IMR-90 (cell line): ENCODE results near the gene BNIP3. TPM values are rescaled to one million over a fixed set of nuclear protein-coding genes. Genes with fewer than 3 reads are reported as not detected.

ENCODE experiments used
- ATAC-seq: fragments of 200-7000 bp; cut with Tn5 transposase; 2 replicates; pipeline ENCODE4 v1.9.1; 2020; ENCODE audit warnings: low read depth, mild to moderate bottlenecking, moderate library complexity
- Bru-seq: library from RNA; stranded (reverse); fragments of 400-500 nt; gene quantifications from one replicate; lab custom pipeline; 2021; lab: Mats Ljungman, UMichigan
- BruChase-seq, 2 experiments: library from RNA; stranded (reverse); fragments of 400-500 nt; gene quantifications; one replicate each; lab custom pipeline; 2021; lab: Mats Ljungman, UMichigan
- BruUV-seq: library from RNA; stranded (reverse); fragments of 400-500 nt; replicated peaks from 2 replicates; lab custom pipeline; 2021; lab: Mats Ljungman, UMichigan
- CTCF ChIA-PET: fragments of 300-600 bp; formaldehyde crosslinking; extraction: SDS; loops from one replicate; lab custom pipeline; 2021; ENCODE audit warnings: antibody characterized with exemption; lab: Yijun Ruan, JAX
- POLR2A ChIA-PET: fragments of 300-600 bp; sonication (Branson Sonifier 250); formaldehyde crosslinking; loops from one replicate; lab custom pipeline; 2022; ENCODE audit warnings: antibody characterized with exemption; ENCODE audit not compliant: unreplicated experiment; lab: Charles Lee
- DNase-seq: peaks from one replicate; pipeline ENCODE4 v3.0.0; 2013
- H2AFZ ChIP-seq: replicated peaks from 2 replicates; pipeline ENCODE3; 2013; ENCODE audit warnings: low read length, mild to moderate bottlenecking; ENCODE audit not compliant: poor library complexity
- H2AK5ac ChIP-seq: 2 replicates; pipeline ENCODE4 v1.6.1; 2013; ENCODE audit warnings: low read depth, low read length, inconsistent platforms
- H2AK9ac ChIP-seq: replicated peaks from 2 replicates; pipeline ENCODE3; 2013; ENCODE audit warnings: mild to moderate bottlenecking, low read depth, low read length, moderate library complexity; ENCODE audit not compliant: poor library complexity
- H2BK120ac ChIP-seq: 2 replicates; pipeline ENCODE4 v1.6.1; 2013; ENCODE audit warnings: low read depth, low read length, inconsistent platforms
- H2BK15ac ChIP-seq: 3 replicates; pipeline ENCODE4 v1.6.1; 2013; ENCODE audit warnings: low read depth, low read length, inconsistent platforms
- H2BK20ac ChIP-seq: 2 replicates; pipeline ENCODE4 v1.6.1; 2013; ENCODE audit warnings: low read depth, mild to moderate bottlenecking, inconsistent platforms, low read length, moderate library complexity
- H2BK5ac ChIP-seq: 2 replicates; pipeline ENCODE4 v1.6.1; 2013; ENCODE audit warnings: mild to moderate bottlenecking, low read depth, low read length, inconsistent platforms; ENCODE audit not compliant: poor library complexity, severe bottlenecking
- H3K14ac ChIP-seq: replicated peaks from 2 replicates; pipeline ENCODE4 v1.6.1; 2013; ENCODE audit warnings: low read depth, low read length, inconsistent platforms
- H3K18ac ChIP-seq: 2 replicates; pipeline ENCODE4 v1.6.1; 2013; ENCODE audit warnings: low read depth, low read length, control low read depth
- H3K23ac ChIP-seq: 2 replicates; pipeline ENCODE4 v1.6.1; 2013; ENCODE audit warnings: low read depth, low read length, inconsistent platforms
- H3K27ac ChIP-seq: 2 replicates; pipeline ENCODE4 v1.5.1; 2013; ENCODE audit warnings: mild to moderate bottlenecking, control low read depth, low read length; ENCODE audit not compliant: insufficient read depth
- H3K27me3 ChIP-seq: 2 replicates; pipeline ENCODE4 v1.6.1; 2013; ENCODE audit warnings: low read length; ENCODE audit not compliant: control insufficient read depth, insufficient read depth
- H3K36me3 ChIP-seq: 2 replicates; pipeline ENCODE4 v1.6.1; 2013; ENCODE audit warnings: low read length, mixed read lengths; ENCODE audit not compliant: control insufficient read depth, insufficient read depth
- H3K4ac ChIP-seq: 2 replicates; pipeline ENCODE4 v1.6.1; 2013; ENCODE audit warnings: low read depth, low read length, inconsistent platforms
- H3K4me1 ChIP-seq: 2 replicates; pipeline ENCODE4 v1.6.1; 2013; ENCODE audit warnings: low read length, mixed read lengths; ENCODE audit not compliant: control insufficient read depth, insufficient read depth
- H3K4me2 ChIP-seq: 2 replicates; pipeline ENCODE4 v1.6.1; 2013; ENCODE audit warnings: low read depth, mild to moderate bottlenecking, control low read depth, low read length, moderate library complexity
- H3K4me3 ChIP-seq: 2 replicates; pipeline ENCODE4 v1.5.1; 2013; ENCODE audit warnings: low read depth, mild to moderate bottlenecking, control low read depth, low read length, moderate library complexity; ENCODE audit not compliant: insufficient read depth
- H3K56ac ChIP-seq: 2 replicates; pipeline ENCODE4 v1.6.1; 2013; ENCODE audit warnings: low read length, inconsistent platforms; ENCODE audit not compliant: insufficient read depth; ENCODE audit errors: extremely low read depth
- H3K79me1 ChIP-seq, 2 experiments: 2 replicates each; pipeline ENCODE4 v1.6.1; 2013; ENCODE audit warnings: low read length in 2 of 2, inconsistent platforms in 1 of 2, low read depth in 1 of 2
- H3K9ac ChIP-seq: 2 replicates; pipeline ENCODE4 v1.6.1; 2013; ENCODE audit warnings: low read depth, low read length, control low read depth
- H3K9me1 ChIP-seq: 2 replicates; pipeline ENCODE4 v1.6.1; 2013; ENCODE audit warnings: low read length, inconsistent platforms; ENCODE audit not compliant: insufficient read depth
- H3K9me3 ChIP-seq: 2 replicates; pipeline ENCODE4 v1.6.1; 2013; ENCODE audit warnings: low read length; ENCODE audit not compliant: control insufficient read depth, insufficient read depth
- H4K20me1 ChIP-seq: 2 replicates; pipeline ENCODE4 v1.6.1; 2013; ENCODE audit warnings: low read length, inconsistent platforms; ENCODE audit not compliant: insufficient read depth
- H4K5ac ChIP-seq: 2 replicates; pipeline ENCODE4 v1.6.1; 2013; ENCODE audit warnings: mild to moderate bottlenecking, low read depth, low read length, control low read depth
- H4K8ac ChIP-seq, 2 experiments: 2 replicates each; pipeline ENCODE4 v1.6.1; 2013; ENCODE audit warnings: low read depth in 2 of 2, low read length in 2 of 2, control low read depth in 1 of 2, inconsistent platforms in 1 of 2
- H4K91ac ChIP-seq: 2 replicates; pipeline ENCODE4 v1.6.1; 2013; ENCODE audit warnings: low read depth, low read length, inconsistent platforms; ENCODE audit not compliant: insufficient read depth
- CEBPB ChIP-seq: IDR thresholded peaks from 2 replicates; pipeline ENCODE4 v1.6.1; 2012; ENCODE audit warnings: low read depth, low read length, improper control_type of control experiment
- CHD1 ChIP-seq: IDR thresholded peaks from 2 replicates; pipeline ENCODE4 v1.6.1; 2012; ENCODE audit warnings: low read depth, low read length, improper control_type of control experiment
- MAFK ChIP-seq: IDR thresholded peaks from 2 replicates; pipeline ENCODE4 v1.6.1; 2012; ENCODE audit warnings: low read depth, low read length, improper control_type of control experiment
- POLR2A ChIP-seq: IDR thresholded peaks from 2 replicates; pipeline ENCODE4 v1.6.1; 2012; ENCODE audit warnings: mild to moderate bottlenecking, low read depth, low read length
- RAD21 ChIP-seq: IDR thresholded peaks from 2 replicates; pipeline ENCODE4 v1.6.1; 2012; ENCODE audit warnings: low read length, improper control_type of control experiment
- RCOR1 ChIP-seq: IDR thresholded peaks from 2 replicates; pipeline ENCODE4 v1.6.1; 2012; ENCODE audit warnings: mild to moderate bottlenecking, low read length, improper control_type of control experiment; ENCODE audit not compliant: insufficient replicate concordance
- RFX5 ChIP-seq: IDR thresholded peaks from 2 replicates; pipeline ENCODE4 v1.8.0; 2012; ENCODE audit warnings: low read depth, mild to moderate bottlenecking, low read length, moderate library complexity
- WGBS, 2 experiments: methylation state at CpG; one replicate each; pipeline versions ENCODE4 v1.1.5 to v1.1.7; 2013; ENCODE audit warnings: missing lambda C conversion rate in 2 of 2; ENCODE audit not compliant: insufficient read length in 1 of 2; ENCODE audit errors: extremely low coverage in 2 of 2; 5-methylcytosine and 5-hydroxymethylcytosine counted together
- dilution Hi-C: fragments of 300-500 bp; cut with HindIII; formaldehyde crosslinking; loops from one replicate; pipeline ENCODE4 v1.14.3; 2018; ENCODE audit warnings: low sequenced_read_pairs; ENCODE audit not compliant: unreplicated experiment
- in situ Hi-C: fragments of 300-500 bp; cut with MboI; formaldehyde crosslinking; loops from 3 replicates; pipeline ENCODE4 v1.14.3; 2019; ENCODE audit warnings: low sequenced_read_pairs, inconsistent platforms, mixed read lengths
- intact Hi-C: fragments of 100-400 bp; cut with micrococcal nuclease; formaldehyde crosslinking; loops from 2 replicates; pipeline ENCODE4 v1.10.0; 2022
- long read RNA-seq: library from polyadenylated mRNA; unstranded; transcript quantifications from one replicate; pipeline ENCODE4 v2.0.0, GENCODE V29; 2021; ENCODE audit not compliant: unreplicated experiment
- polyA plus RNA-seq, 3 experiments: library from polyadenylated mRNA; depleted of rRNA; stranded (reverse); fragments of >200 nt; gene quantifications; 2 replicates each; pipeline ENCODE4 v1.2.3, GENCODE V29; 2012; ENCODE audit warnings: low replicate concordance in 1 of 3
- total RNA-seq: library from RNA; depleted of rRNA; stranded (reverse); fragments of >200 nt; gene quantifications from 2 replicates; pipeline ENCODE4 v1.2.3, GENCODE V29; 2012; rRNA removed
- TF ChIP-seq, protein P1 (sequence below): fragments of 150-350 bp; IDR thresholded peaks from 2 replicates; pipeline ENCODE4 v1.6.1; 2016; ENCODE audit warnings: low read depth, mild to moderate bottlenecking, low read length, moderate library complexity, borderline replicate concordance
- TF ChIP-seq, protein P2 (sequence below): fragments of 150-350 bp; IDR thresholded peaks from 2 replicates; pipeline ENCODE4 v1.6.1; 2017; ENCODE audit warnings: mild to moderate bottlenecking, antibody characterized with exemption, low read length, low read depth
- TF ChIP-seq, protein P3 (sequence below): conservative IDR thresholded peaks from 2 replicates; pipeline ENCODE4 v1.5.1; 2012; ENCODE audit warnings: mild to moderate bottlenecking, low read depth, low read length, improper control_type of control experiment

BNIP3 gene, protein sequence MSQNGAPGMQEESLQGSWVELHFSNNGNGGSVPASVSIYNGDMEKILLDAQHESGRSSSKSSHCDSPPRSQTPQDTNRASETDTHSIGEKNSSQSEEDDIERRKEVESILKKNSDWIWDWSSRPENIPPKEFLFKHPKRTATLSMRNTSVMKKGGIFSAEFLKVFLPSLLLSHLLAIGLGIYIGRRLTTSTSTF
- total RNA-seq (134 and 252 TPM in 2 replicates), polyA plus RNA-seq (2012; rRNA removed) (181 and 211 TPM in 2 replicates), Bru-seq, nascent RNA (percentile 87 among the genes with signal in this experiment), BruChase-seq, experiment 1, labeled RNA remaining after a 6-hour chase (percentile 88 among the genes with signal in this experiment), BruChase-seq, experiment 2, labeled RNA remaining after a 2-hour chase (percentile 89 among the genes with signal in this experiment)
- 221 and 286 TPM in 2 replicates for polyA plus RNA-seq (2012; cell fraction: cytosol; rRNA removed)
- polyA plus RNA-seq (2012; cell fraction: nucleus; rRNA removed; ENCODE audit: low replicate concordance), result 248 and 274 TPM in 2 replicates
- long read RNA-seq, transcript BNIP3-201 (6 exons, 2,861 nt), result major isoform, 224 of 302 reads
- long read RNA-seq, partial matches to known transcripts, result 65 of 302 reads
- long read RNA-seq, other reads (novel, unspliced or antisense), result 11 of 302 reads

DNA sequence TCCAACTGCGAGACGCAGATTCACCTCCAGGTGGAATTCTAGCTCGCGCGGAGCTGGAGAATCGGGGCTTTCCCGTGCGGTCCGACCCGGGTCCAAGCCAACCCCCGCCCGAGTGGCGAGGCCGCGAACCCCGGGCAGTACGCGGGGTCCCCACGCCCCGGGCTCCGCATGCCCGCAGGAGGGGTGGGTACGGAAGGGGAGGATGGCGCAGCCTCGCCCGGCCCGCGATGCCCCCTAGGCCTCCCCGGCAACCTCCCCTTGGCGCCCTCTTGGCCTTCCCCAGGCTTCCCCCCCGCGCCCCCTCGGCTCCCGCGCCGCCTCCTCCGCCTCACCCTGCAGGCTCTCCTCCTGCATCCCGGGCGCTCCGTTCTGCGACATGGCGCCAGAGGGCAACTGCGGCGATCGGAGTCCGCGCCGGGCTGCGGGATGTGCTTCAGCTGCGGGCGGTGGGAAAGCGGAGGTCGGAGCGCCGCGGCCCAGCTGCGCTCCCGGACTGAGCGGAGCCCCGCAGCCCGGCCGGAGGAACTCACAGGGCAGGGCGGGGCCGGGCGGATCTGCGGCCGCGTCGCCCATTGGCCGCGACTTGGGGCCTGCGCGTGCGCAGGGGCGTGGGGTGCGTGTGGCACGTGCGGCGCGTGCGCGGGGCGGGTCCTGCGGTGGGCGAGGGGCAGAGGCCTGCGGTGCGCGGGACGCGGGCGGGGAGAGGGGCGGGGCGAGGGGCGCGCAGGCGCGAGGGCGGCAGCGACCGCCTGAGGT is at the start of gene BNIP3:
Gene BNIP3 (minus strand): TSS at position 495 of the 756 bp plus-strand sequence. CDS start 117 bp downstream, at position 378.
- peak within 1 kb of the TSS; percentile 54 for H2AK5ac ChIP-seq
- H3K4me3 ChIP-seq, result peak within 1 kb of the TSS; percentile 99
- ATAC-seq (peak; percentile 83), DNase-seq (peak; percentile 94)
- H3K9me1 ChIP-seq, result peaks cover 10% of the 10 kb centered on the region; the same call in 1 of the 2 replicates
- H4K8ac ChIP-seq, result peak within 1 kb of the TSS; percentile 67 to 77; a peak in 3 of 4 replicates
- H3K36me3 ChIP-seq, result peaks cover 18% of the 10 kb centered on the region
- H3K9me3 ChIP-seq, result no peaks in the 10 kb centered on the region
- peak within 1 kb of the TSS; percentile 43; the same call in 1 of the 2 replicates for H2BK120ac ChIP-seq
- H3K4ac ChIP-seq, result peak within 1 kb of the TSS; percentile 89
- in situ Hi-C loops (no loop called here), intact Hi-C loops (loop anchor here (1.0 to 5.0 kb wide), 5 partner anchors 35 to 96 kb away; partner anchors contain the start of genes JAKMIP3 and PPP2R2D), dilution Hi-C loops (no loop called here)
- H3K27ac ChIP-seq, result peak within 1 kb of the TSS; percentile 85
- peak within 1 kb of the TSS; percentile 90 for H3K14ac ChIP-seq
- ChIA-PET POLR2A (no interaction called here), CTCF (interaction anchor here (0.9 to 2.3 kb wide), 2 partner anchors 41 to 96 kb away, joined by 3 to 11 read pairs; no protein-coding TSS in a partner anchor)
- 0% methylated on average over 28 of the region's 100 CpGs; no CpG with 5 or more reads in 1 of the 2 experiments for WGBS, 2 experiments
- H3K18ac ChIP-seq, result peak within 1 kb of the TSS; percentile 86
- peak within 1 kb of the TSS; percentile 94 for H3K9ac ChIP-seq
- H4K5ac ChIP-seq, result peak within 1 kb of the TSS; percentile 85
- peaks cover 13% of the 10 kb centered on the region for H3K4me1 ChIP-seq
- H2BK15ac ChIP-seq, result no peak within 1 kb of the TSS
- peaks cover 0 to 49% of the 10 kb centered on the region in 2 experiments; a peak in 2 of 4 replicates for H3K79me1 ChIP-seq
- H2AFZ ChIP-seq, result peak within 1 kb of the TSS; percentile 96
- BruUV-seq, result no TSS peak
- H3K27me3 ChIP-seq, result no peaks in the 10 kb centered on the region
- peak within 1 kb of the TSS; percentile 95 for H2AK9ac ChIP-seq
- no peak within 1 kb of the TSS for H2BK20ac ChIP-seq
- peak within 1 kb of the TSS; percentile 60; the same call in 1 of the 2 replicates for H4K91ac ChIP-seq
- H3K23ac ChIP-seq, result peak within 1 kb of the TSS; percentile 98
- peak within 1 kb of the TSS; percentile 73 for H3K4me2 ChIP-seq
- H4K20me1 ChIP-seq, result peaks cover 43% of the 10 kb centered on the region
- H3K56ac ChIP-seq, result peak within 1 kb of the TSS; percentile 42
- peak within 1 kb of the TSS; percentile 92 for H2BK5ac ChIP-seq
- no peak for TF ChIP-seq CEBPB
- TF ChIP-seq, protein P1, sequence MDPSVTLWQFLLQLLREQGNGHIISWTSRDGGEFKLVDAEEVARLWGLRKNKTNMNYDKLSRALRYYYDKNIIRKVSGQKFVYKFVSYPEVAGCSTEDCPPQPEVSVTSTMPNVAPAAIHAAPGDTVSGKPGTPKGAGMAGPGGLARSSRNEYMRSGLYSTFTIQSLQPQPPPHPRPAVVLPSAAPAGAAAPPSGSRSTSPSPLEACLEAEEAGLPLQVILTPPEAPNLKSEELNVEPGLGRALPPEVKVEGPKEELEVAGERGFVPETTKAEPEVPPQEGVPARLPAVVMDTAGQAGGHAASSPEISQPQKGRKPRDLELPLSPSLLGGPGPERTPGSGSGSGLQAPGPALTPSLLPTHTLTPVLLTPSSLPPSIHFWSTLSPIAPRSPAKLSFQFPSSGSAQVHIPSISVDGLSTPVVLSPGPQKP, result no peak
- TF ChIP-seq POLR2A, result peak; percentile 99
- peak; percentile 91; the same call in 1 of the 2 replicates for TF ChIP-seq CHD1
- no peak for TF ChIP-seq RFX5
- TF ChIP-seq RAD21, result no peak
- TF ChIP-seq MAFK, result no peak
- TF ChIP-seq, protein P2, sequence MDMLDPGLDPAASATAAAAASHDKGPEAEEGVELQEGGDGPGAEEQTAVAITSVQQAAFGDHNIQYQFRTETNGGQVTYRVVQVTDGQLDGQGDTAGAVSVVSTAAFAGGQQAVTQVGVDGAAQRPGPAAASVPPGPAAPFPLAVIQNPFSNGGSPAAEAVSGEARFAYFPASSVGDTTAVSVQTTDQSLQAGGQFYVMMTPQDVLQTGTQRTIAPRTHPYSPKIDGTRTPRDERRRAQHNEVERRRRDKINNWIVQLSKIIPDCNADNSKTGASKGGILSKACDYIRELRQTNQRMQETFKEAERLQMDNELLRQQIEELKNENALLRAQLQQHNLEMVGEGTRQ, result peak; percentile 71; the same call in 1 of the 2 replicates
- TF ChIP-seq RCOR1, result no peak
- TF ChIP-seq, protein P3, sequence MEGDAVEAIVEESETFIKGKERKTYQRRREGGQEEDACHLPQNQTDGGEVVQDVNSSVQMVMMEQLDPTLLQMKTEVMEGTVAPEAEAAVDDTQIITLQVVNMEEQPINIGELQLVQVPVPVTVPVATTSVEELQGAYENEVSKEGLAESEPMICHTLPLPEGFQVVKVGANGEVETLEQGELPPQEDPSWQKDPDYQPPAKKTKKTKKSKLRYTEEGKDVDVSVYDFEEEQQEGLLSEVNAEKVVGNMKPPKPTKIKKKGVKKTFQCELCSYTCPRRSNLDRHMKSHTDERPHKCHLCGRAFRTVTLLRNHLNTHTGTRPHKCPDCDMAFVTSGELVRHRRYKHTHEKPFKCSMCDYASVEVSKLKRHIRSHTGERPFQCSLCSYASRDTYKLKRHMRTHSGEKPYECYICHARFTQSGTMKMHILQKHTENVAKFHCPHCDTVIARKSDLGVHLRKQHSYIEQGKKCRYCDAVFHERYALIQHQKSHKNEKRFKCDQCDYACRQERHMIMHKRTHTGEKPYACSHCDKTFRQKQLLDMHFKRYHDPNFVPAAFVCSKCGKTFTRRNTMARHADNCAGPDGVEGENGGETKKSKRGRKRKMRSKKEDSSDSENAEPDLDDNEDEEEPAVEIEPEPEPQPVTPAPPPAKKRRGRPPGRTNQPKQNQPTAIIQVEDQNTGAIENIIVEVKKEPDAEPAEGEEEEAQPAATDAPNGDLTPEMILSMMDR, result no peak
